ENCODE results near the gene MAN1A1. TPM values are rescaled to one million over a fixed set of nuclear protein-coding genes. Genes with fewer than 3 reads are reported as not detected.

The MAN1A1 gene
- total RNA-seq, 1 experiment from 2014 or later: 0.06 TPM

- TF ChIP-seq EZH2 (IDR thresholded peaks at IDR 0.05; ENCODE audit: borderline replicate concordance, low read depth, low read length, poor library complexity, severe bottlenecking) (no peak), CTCF (conservative IDR thresholded peaks at IDR 0.05; ENCODE audit: low read depth, low read length) (no peak)
- ChIA-PET POLR2A (ENCODE audit: low non-redundant PET) (no interaction called here), CTCF (no interaction called here)
- no peak overlapping the region for H3K27ac ChIP-seq (ENCODE audit: low read depth, low read length, poor library complexity, severe bottlenecking)
- H3K27me3 ChIP-seq (replicated peaks; ENCODE audit: insufficient read depth, low read depth, low read length, poor library complexity): no peaks in the 10 kb centered on the region
- DNase-seq (ENCODE audit: low spot score): no peak
- no peaks in the 10 kb centered on the region for H3K4me1 ChIP-seq (ENCODE audit: insufficient read depth, low read length, poor library complexity, severe bottlenecking)
- intact Hi-C loops (cut with micrococcal nuclease; ENCODE audit: unreplicated experiment): no loop called here
- BruUV-seq (replicated peaks): no TSS peak
- H3K4me3 ChIP-seq (ENCODE audit: low read depth, low read length, poor library complexity, severe bottlenecking): no peak overlapping the region
- no peaks in the 10 kb centered on the region for H3K9me3 ChIP-seq (ENCODE audit: low read depth, low read length, poor library complexity, severe bottlenecking)
- H3K36me3 ChIP-seq (ENCODE audit: insufficient read depth, low read length, poor library complexity, severe bottlenecking): no peaks in the 10 kb centered on the region
Observed at GRCh38 chr6:119325559-119326265, 23.8 kb downstream of the MAN1A1 start.

GRCh38 chr6:119324718-119325117 is 24.8 kb downstream of the MAN1A1 start:
- TF ChIP-seq EZH2 (IDR thresholded peaks at IDR 0.05; ENCODE audit: borderline replicate concordance, low read depth, low read length, poor library complexity, severe bottlenecking) (no peak), CTCF (conservative IDR thresholded peaks at IDR 0.05; ENCODE audit: low read depth, low read length) (no peak)
- POLR2A ChIA-PET (ENCODE audit: low non-redundant PET): no interaction called here
- no peak overlapping the region for H3K4me3 ChIP-seq (ENCODE audit: low read depth, low read length, poor library complexity, severe bottlenecking)
- no peaks in the 10 kb centered on the region for H3K9me3 ChIP-seq (ENCODE audit: low read depth, low read length, poor library complexity, severe bottlenecking)
- no peaks in the 10 kb centered on the region for H3K27me3 ChIP-seq (replicated peaks; ENCODE audit: insufficient read depth, low read depth, low read length, poor library complexity)
- CTCF ChIA-PET: no interaction called here
- intact Hi-C loops (cut with micrococcal nuclease; ENCODE audit: unreplicated experiment): no loop called here
- no peak overlapping the region for H3K27ac ChIP-seq (ENCODE audit: low read depth, low read length, poor library complexity, severe bottlenecking)
- BruUV-seq (replicated peaks): no TSS peak
- H3K4me1 ChIP-seq (ENCODE audit: insufficient read depth, low read length, poor library complexity, severe bottlenecking): no peaks in the 10 kb centered on the region
- no peaks in the 10 kb centered on the region for H3K36me3 ChIP-seq (ENCODE audit: insufficient read depth, low read length, poor library complexity, severe bottlenecking)
- no peak for DNase-seq (ENCODE audit: low spot score)

GRCh38 chr6:119323931-119324330 is 25.6 kb downstream of the MAN1A1 start:
- Histone ChIP-seq H3K4me3 (ENCODE audit: low read depth, low read length, poor library complexity, severe bottlenecking) (no peak overlapping the region), H3K4me1 (ENCODE audit: insufficient read depth, low read length, poor library complexity, severe bottlenecking) (no peaks in the 10 kb centered on the region), H3K36me3 (ENCODE audit: insufficient read depth, low read length, poor library complexity, severe bottlenecking) (no peaks in the 10 kb centered on the region), H3K27me3 (replicated peaks; ENCODE audit: insufficient read depth, low read depth, low read length, poor library complexity) (no peaks in the 10 kb centered on the region), H3K27ac (ENCODE audit: low read depth, low read length, poor library complexity, severe bottlenecking) (no peak overlapping the region), H3K9me3 (ENCODE audit: low read depth, low read length, poor library complexity, severe bottlenecking) (no peaks in the 10 kb centered on the region)
- BruUV-seq (replicated peaks): no TSS peak
- TF ChIP-seq EZH2 (IDR thresholded peaks at IDR 0.05; ENCODE audit: borderline replicate concordance, low read depth, low read length, poor library complexity, severe bottlenecking): no peak
- no peak for TF ChIP-seq CTCF (conservative IDR thresholded peaks at IDR 0.05; ENCODE audit: low read depth, low read length)
- no peak for DNase-seq (ENCODE audit: low spot score)
- ChIA-PET CTCF (no interaction called here), POLR2A (ENCODE audit: low non-redundant PET) (interaction anchor here (0.7 kb wide), 1 partner anchor 165 kb away, joined by 3 read pairs; no protein-coding TSS in a partner anchor)
- intact Hi-C loops (cut with micrococcal nuclease; ENCODE audit: unreplicated experiment): loop anchor here (1.0 kb wide), 1 partner anchor 19 kb away; no protein-coding TSS in a partner anchor

Measured in A673 (cell line).